ENCODE data around the gene PIP4P1.

GRCh38 chr14:20508367-20508766 is 47.1 kb upstream of the PIP4P1 start:
- TF ChIP-seq, protein P1, sequence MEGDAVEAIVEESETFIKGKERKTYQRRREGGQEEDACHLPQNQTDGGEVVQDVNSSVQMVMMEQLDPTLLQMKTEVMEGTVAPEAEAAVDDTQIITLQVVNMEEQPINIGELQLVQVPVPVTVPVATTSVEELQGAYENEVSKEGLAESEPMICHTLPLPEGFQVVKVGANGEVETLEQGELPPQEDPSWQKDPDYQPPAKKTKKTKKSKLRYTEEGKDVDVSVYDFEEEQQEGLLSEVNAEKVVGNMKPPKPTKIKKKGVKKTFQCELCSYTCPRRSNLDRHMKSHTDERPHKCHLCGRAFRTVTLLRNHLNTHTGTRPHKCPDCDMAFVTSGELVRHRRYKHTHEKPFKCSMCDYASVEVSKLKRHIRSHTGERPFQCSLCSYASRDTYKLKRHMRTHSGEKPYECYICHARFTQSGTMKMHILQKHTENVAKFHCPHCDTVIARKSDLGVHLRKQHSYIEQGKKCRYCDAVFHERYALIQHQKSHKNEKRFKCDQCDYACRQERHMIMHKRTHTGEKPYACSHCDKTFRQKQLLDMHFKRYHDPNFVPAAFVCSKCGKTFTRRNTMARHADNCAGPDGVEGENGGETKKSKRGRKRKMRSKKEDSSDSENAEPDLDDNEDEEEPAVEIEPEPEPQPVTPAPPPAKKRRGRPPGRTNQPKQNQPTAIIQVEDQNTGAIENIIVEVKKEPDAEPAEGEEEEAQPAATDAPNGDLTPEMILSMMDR (IDR thresholded peaks at IDR 0.05), result no peak
- TF ChIP-seq EP300 (IDR thresholded peaks at IDR 0.05) (no peak), POLR2A (IDR thresholded peaks at IDR 0.05) (no peak)

All from ovary (tissue), 3 donors.